Testis (tissue), 3 donors: ENCODE results near the gene SNX14. TPM values are rescaled to one million over a fixed set of nuclear protein-coding genes. Genes with fewer than 3 reads are reported as not detected.

Source experiments
- DNase-seq: peaks from one replicate; pipeline ENCODE4 v3.0.0-alpha.2; 2019
- H3K27ac ChIP-seq, 2 donors: fragments of 200-600 bp; sonication (generic); one replicate each; pipeline ENCODE4 v1.5.1; 2019
- H3K27me3 ChIP-seq: fragments of 200-600 bp; sonication (generic); one replicate; pipeline ENCODE4 v1.5.1; 2019
- H3K36me3 ChIP-seq: fragments of 200-600 bp; sonication (generic); one replicate; pipeline ENCODE4 v1.5.1; 2017; ENCODE audit warnings: low read depth; ENCODE audit errors: missing control alignments
- H3K4me1 ChIP-seq: fragments of 200-600 bp; sonication (generic); one replicate; pipeline ENCODE4 v1.5.1; 2019
- H3K4me3 ChIP-seq, 2 donors: fragments of 200-600 bp; sonication (generic); one replicate each; pipeline ENCODE4 v1.5.1; 2017 to 2019
- H3K9me3 ChIP-seq: fragments of 200-600 bp; sonication (generic); one replicate; pipeline ENCODE4 v1.5.1; 2017
- POLR2A ChIP-seq: fragments of 450-650 bp; IDR thresholded peaks from one replicate; pipeline ENCODE4 v1.6.1; 2017; ENCODE audit warnings: antibody characterized with exemption, mild to moderate bottlenecking, moderate library complexity
- WGBS, 2 donors: methylation state at CpG; one replicate each; pipeline ENCODE4 v1.1.5; 2018; 5-methylcytosine and 5-hydroxymethylcytosine counted together
- intact Hi-C: fragments of 100-400 bp; cut with DNase I; formaldehyde crosslinking; loops from one replicate; pipeline ENCODE4 v1.15.1; 2023; ENCODE audit warnings: low total_unique reads
- polyA plus RNA-seq: library from polyadenylated mRNA; stranded (reverse); fragments of 350-450 nt; fragmentation: Illumina TruSeq; extraction: RNeasy Lipid Tissue Mini Kit (QIAGEN cat#74804); gene quantifications from one replicate; pipeline ENCODE4 v1.2.3, GENCODE V29; 2014; ENCODE audit warnings: low read depth, low replicate concordance; ENCODE audit not compliant: insufficient read depth
- total RNA-seq, 2 donors: library from RNA; depleted of rRNA; stranded (reverse); fragments of >200 nt; gene quantifications; one replicate each; pipeline ENCODE4 v1.2.3, GENCODE V29; 2016
- TF ChIP-seq, protein P1 (sequence below), 3 experiments: fragments of 450-650 bp in 2 of 3; fragments of 200-600 bp in 1 of 3; sonication (generic) in 1 of 3; IDR thresholded peaks; one replicate each; pipeline ENCODE4 v1.5.1; 2016 to 2019; ENCODE audit warnings: antibody characterized with exemption in 3 of 3, mild to moderate bottlenecking in 2 of 3, moderate library complexity in 1 of 3

The SNX14 gene
- total and polyA plus RNA-seq, 3 donors from 2014 or later: 108 to 170 (median 142) TPM

DNA sequence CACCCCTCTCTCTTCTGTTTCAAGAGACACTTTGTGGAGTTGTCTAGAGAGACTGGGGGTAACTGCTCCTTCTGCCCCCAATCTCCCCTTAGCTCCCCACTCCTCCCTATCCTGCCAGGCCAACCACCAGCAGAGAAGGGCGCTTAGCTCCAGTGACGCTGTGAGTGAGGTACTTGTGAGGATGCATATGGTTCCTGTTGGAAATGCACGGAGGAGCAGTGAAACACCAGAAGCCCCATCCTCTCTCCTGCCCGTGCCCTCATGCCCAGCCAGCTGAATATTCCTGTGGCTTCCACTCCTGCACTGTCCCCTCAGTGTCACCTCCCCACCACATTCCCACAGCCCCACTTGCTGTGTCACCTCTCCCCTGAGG is 131.9 kb downstream of the SNX14 start:
- WGBS, 2 donors: 83 to 92% methylated on average over 3 to 4 of the region's 4 CpGs
- no peaks in the 10 kb centered on the region for H3K27me3 ChIP-seq
- peaks cover 23% of the 10 kb centered on the region for H3K4me1 ChIP-seq
- intact Hi-C loops: no loop called here
- no peak for DNase-seq
- no peak overlapping the region for H3K4me3 ChIP-seq
- H3K36me3 ChIP-seq: no peaks in the 10 kb centered on the region
- no peaks in the 10 kb centered on the region for H3K9me3 ChIP-seq
- TF ChIP-seq POLR2A: no peak
- TF ChIP-seq, protein P1, sequence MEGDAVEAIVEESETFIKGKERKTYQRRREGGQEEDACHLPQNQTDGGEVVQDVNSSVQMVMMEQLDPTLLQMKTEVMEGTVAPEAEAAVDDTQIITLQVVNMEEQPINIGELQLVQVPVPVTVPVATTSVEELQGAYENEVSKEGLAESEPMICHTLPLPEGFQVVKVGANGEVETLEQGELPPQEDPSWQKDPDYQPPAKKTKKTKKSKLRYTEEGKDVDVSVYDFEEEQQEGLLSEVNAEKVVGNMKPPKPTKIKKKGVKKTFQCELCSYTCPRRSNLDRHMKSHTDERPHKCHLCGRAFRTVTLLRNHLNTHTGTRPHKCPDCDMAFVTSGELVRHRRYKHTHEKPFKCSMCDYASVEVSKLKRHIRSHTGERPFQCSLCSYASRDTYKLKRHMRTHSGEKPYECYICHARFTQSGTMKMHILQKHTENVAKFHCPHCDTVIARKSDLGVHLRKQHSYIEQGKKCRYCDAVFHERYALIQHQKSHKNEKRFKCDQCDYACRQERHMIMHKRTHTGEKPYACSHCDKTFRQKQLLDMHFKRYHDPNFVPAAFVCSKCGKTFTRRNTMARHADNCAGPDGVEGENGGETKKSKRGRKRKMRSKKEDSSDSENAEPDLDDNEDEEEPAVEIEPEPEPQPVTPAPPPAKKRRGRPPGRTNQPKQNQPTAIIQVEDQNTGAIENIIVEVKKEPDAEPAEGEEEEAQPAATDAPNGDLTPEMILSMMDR (IDR thresholded peaks at IDR 0.05): no peak
- peak overlapping the region; percentile 57 to 76 for H3K27ac ChIP-seq

DNA sequence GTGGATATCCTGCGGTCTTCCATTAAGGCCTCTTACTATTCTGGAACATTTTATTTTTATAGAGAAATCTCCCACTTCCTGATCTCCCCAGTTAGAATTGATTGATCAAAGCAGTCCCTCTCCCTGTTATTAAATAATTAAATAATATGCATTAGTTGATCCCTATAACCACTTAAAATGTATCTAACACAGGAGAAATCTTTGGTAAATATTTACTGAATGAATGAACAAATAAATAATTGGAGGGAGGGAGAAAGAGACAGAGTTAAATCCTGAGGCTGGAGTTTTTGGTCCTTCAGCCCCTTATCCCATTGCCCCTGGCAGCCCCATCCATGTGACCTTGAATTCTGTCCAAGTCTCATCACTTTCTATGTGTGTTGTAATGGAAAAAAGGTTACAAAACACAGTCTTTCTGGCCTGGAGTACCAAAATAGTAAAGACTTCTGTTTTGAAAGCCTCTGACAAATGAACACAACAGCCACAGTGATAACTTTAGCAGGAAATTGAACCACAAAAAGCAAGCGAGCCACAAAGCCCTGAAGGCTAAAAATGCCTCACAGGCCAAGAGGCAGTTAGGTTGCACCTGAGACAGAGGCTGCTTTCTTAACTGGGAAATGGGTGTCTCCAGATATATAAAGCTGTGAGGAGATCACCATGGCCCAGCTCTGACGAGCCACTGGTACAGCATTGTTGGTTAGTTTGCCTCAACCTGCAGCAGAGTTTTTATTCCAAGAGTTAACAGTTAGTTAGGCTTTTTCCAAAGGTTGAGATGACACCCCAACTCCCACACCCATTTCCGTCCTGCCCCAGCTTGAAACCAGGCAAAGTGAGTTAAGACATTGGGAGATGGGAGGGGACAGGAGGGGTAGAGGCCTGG is 132.5 kb downstream of the SNX14 start:
- no peak for DNase-seq
- Histone ChIP-seq H3K27ac (peak overlapping the region; percentile 57 to 76), H3K4me1 (peaks cover 23% of the 10 kb centered on the region), H3K27me3 (no peaks in the 10 kb centered on the region), H3K36me3 (no peaks in the 10 kb centered on the region), H3K9me3 (no peaks in the 10 kb centered on the region), H3K4me3 (no peak overlapping the region)
- TF ChIP-seq, protein P1 (IDR thresholded peaks at IDR 0.05): no peak
- TF ChIP-seq POLR2A: no peak
- intact Hi-C loops: no loop called here
- 32 to 47% methylated on average over 4 of the region's 4 CpGs for WGBS, 2 donors

DNA sequence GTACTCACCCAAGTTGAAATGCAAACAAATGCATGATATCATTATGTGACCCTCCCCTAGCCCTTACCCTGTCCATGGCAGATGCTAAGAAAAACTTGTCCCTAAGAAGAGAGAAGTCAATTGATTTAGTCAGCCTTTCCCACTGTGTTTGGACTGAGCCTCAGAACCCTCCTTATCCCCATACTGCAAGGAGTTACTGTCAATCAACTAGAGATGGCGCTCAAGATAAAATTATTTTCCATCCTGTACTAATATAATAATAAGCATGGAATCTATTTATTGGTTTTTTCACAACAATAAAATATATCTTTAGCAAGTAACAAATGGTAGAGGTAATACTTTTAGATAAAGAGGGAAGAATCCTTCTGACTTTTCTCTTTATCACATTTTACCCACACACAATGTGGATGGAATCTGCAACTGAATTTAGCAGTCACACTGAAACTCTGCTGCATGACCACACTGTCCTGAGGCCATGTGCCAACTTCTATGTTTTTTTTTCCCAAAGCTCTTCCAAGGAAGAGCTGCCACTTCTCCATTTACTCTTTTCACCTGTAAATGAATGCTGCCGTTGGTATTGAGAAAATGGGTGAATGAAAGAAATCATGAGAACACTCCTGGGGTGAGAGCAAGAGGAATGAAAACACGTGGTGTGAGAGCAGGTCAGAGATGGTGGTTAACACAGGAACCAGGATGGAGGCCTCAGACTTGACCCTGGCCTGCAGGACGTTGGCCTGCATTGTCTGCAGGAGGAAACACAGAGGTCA is 133.3 kb downstream of the SNX14 start:
- no peaks in the 10 kb centered on the region for H3K36me3 ChIP-seq
- no peak overlapping the region for H3K4me3 ChIP-seq
- H3K27me3 ChIP-seq: no peaks in the 10 kb centered on the region
- WGBS, 2 donors: 52 to 55% methylated on average over 4 of the region's 4 CpGs
- H3K4me1 ChIP-seq: peaks cover 23% of the 10 kb centered on the region
- no peak for TF ChIP-seq POLR2A
- TF ChIP-seq, protein P1 (IDR thresholded peaks at IDR 0.05): no peak
- no peak for DNase-seq
- no peaks in the 10 kb centered on the region for H3K9me3 ChIP-seq
- H3K27ac ChIP-seq: peak overlapping the region in 1 of 2 donors; percentile 76
- intact Hi-C loops: no loop called here

DNA sequence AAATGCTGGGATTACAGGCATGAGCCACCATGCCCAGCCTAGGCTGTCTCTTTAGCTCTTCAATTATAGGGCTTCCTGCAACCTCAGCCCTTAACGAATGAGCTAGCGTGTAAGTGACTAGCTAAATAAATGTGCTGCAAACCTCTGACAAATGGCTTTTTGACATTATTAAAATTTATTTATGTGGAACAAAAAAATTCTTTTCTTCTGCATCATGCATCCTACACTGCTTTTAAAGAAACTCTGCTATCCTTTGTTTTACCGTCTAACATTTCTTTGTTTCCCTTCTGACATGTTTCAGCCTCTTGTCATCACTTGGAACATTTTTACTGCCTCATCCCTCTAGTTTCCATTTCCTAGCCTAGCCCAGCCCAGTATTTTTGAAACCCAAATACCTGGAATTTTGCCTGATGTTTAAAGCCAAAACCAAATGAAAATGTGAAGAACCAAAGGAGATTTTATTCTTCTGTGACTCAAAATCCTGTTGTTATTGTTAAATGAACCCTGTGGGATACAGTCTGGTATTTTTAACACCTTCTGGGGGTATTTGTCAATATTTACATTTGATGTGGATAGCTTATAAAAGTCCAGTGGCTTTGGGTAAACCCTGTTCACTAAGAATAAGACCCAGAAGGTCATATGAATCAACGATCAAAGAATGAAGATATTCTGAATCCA is 134.3 kb downstream of the SNX14 start:
- H3K36me3 ChIP-seq: no peaks in the 10 kb centered on the region
- TF ChIP-seq, protein P1 (IDR thresholded peaks at IDR 0.05): no peak
- no peak for TF ChIP-seq POLR2A
- no peak overlapping the region for H3K4me3 ChIP-seq
- peak overlapping the region in 1 of 2 donors; percentile 38 for H3K27ac ChIP-seq
- DNase-seq: no peak
- peaks cover 23% of the 10 kb centered on the region for H3K4me1 ChIP-seq
- intact Hi-C loops: no loop called here
- no peaks in the 10 kb centered on the region for H3K27me3 ChIP-seq
- 52 to 54% methylated on average over 4 of the region's 4 CpGs for WGBS, 2 donors
- no peaks in the 10 kb centered on the region for H3K9me3 ChIP-seq
